ENCODE data around the gene PADI1.
"Not testable (repeated sequence)": the region's sequence is repeated elsewhere in the genome, so short reads cannot be mapped to it uniquely, and the experiment has no call there.

The PADI1 gene

DNA sequence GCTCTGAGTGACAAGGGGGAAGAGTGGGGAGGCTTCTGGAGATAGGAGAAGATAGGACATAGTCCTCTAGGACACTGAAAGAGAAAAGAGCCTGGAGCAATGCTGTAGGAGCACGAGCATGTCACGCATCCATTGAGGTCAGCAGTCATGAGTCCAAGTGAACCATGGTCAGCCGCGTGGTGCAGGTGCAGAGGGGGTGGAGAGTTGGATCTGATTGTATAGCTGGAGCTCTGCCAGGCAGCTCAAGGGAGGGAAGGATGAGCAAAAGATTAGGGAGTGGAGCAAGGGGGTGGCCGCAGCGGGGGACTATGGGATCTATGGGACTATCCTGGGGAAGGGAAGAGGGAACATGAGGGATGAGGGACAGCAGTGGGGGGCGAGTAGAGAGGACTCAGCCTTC, 14.0 kb downstream of the PADI1 start:
- no peak for DNase-seq

DNA sequence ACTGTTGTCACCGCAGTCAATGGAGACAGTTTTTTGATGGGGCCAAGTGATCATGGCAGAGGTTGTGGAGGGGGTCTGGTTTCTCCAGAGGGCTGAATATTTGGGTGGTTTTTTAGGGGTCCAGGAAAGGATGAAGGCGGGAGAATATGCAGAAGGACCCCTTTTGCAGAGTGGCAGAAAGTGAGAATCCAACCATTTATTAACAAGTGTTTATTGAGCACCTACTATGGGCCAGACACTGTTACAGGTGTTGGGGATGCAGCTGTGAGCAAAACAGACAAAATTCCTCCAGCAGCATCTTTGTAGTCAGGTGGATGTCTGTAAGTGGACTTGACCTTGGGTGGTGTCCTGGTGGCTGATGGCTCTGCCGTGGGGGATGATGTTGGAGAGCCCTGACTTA, 15.4 kb downstream of the PADI1 start:
- no peak for DNase-seq

DNA sequence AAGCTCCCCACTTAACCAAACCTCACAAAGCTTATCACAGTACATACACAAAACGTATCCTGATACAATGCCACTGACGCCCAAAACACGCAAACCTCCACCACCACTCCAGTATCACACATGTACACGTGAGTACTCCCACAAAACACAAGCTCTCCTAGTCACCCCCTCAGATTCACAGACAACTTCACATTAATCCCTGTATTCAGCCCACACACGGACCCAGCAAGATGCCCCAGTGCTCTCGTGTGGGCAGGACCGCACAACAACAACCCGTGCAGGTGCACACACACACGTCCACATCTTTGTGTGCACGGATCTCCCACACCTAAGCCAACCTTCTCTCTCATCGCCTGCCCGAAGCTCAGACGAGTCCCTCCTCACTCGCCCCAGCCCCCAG, 17.6 kb downstream of the PADI1 start:
- no peak for DNase-seq

DNA sequence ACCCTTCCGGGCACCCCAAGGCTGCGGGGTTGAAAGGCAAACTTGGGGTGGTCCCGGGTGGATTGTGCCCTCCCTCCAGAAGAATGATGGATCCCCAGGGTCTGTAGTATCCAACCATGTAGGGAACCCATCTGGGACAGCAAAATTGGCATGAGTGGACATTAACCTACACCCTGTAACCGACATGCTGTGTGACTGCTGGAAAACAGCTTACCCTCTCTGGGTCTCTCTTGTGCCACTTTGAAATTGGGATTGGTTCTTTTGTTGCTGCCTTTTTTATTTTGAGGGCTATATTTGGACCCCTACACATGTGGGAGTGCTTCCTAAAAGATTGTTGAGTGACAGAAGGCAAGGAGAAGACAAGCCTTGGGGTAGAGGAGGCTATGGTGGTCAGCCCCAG, 19.5 kb downstream of the PADI1 start:
- DNase-seq = no peak

DNA sequence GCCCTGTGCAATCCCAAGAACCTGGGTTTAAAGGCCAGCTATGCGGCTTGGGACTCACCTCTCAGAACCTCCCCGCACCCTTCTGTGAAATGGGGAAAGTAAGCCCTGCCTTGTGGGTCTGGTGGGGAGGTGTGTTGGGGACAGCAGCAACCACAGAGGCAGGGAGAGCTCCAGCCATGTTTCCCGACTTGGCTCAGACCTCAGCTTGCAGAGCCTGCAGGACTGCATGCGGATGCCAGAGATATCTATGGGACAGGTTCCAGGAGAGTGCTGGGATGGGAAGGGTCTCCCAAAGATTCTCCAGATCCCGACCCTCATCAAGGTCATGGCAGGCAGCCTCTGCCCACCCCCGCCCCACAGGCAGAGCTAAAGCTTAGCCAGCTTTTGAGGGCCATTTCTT, 20.2 kb downstream of the PADI1 start:
- DNase-seq = no peak

DNA sequence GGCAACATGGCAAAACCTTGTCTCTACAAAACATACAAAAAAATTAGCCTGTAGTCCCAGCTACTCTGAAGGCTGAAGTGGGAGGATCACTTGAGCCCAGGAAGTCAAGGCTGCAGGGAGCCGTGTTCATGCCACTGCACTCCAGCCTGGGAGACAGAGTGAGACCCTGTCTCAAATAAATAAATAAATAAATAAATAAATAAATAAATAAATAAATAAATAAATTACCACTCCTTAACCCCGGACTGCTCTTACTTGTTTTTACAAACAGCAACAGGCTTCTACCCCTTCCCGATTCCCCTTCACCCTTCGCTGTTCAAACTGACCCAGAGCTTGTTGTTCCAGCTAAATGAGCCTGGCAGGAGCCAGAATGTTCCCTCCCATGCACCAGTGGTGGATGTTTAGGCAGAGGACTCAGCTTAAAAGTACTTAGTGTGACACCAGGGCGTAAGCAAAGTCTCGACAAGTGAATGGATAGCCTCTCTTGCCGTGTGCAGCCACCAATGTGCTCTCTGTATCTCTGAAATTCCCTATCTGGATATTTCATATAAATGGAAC, 22.5 kb downstream of the PADI1 start:
- DNase-seq = no peak

DNA sequence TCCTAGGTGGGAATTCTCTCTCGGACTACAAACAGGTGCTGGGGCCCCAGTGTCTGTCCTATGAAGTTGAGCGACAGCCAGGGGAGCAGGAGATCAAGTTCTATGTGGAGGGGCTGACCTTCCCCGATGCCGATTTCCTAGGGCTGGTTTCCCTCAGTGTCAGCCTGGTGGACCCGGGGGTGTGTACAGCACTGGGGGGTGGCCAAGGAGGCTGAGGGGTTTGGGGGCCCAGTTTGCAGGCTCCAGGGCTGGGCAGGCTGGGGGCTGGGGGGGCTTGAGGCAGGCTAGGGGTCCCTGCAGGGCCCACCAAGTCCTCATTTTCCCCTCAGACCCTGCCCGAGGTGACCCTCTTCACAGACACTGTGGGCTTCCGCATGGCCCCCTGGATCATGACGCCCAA, 23.7 kb downstream of the PADI1 start:
- DNase-seq = no peak

DNA sequence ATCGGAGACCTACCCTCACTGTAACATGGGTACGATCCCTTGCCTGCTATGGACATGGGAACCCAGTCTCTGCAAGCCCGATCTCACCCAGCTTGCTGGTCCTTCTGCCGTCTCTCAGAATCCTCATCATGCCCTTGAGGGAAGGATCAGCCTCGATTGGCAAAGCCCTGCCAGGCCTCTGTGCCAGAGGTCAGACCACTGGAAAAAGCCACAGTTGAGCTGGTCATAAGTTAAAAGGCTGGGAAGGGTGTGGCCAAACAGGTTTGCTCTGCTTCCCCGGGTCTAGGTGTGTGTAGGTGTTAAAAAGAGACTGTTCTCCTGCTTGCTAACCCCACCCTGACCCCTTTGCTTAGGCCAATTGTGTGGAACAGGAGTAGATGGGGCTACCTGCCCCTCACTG, 24.5 kb downstream of the PADI1 start:
- no peak for DNase-seq

DNA sequence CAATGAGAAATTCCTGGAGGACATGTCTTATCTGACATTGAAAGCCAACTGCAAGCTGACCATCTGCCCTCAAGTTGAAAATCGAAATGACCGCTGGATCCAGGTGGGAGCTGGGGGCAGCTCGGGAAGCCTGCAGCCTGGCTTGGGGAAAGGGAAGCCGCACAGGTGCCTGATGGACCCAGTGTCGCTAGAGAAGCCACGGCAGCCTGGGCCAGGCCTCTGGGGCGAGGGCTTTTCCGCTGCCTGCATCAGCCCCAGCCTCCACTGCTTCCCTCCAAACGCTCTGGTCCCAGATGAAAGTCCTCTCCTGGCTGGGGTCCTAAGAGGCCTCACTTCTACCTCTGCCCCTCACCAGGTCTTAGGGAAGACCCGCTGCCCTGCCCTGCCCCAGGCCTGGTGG, 25.2 kb downstream of the PADI1 start:
- no peak for DNase-seq

DNA sequence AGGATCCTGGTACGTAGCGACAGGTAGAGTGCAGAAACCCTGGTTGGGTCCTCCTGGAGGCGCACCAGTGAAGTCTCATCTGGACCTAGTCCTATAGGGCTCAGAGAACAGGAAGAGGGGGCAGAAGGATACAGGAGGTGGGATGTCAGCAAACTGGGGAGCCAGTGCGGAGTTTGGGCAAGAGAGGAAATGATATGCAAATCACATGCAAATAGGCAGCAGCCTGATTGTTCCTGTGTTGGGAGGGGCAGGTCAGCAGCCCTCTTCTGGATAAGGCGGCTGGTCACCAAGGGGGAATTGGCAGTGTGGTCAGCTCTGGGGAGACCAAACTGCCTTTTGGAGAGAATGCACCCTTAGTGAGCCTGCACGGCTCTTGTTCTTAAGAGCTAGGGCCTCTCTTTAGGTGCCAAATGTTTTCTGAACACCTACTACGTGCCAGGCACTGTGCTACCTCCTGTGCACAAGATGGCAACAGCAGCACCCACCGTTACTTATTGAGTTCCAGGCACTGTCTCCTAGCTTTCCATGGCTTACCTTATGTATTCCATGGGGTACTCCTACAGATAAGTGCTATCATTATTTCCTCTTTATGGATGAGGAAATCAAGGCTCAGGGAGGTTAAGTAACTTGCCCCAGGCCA, 25.9 kb downstream of the PADI1 start:
- DNase-seq = no peak

DNA sequence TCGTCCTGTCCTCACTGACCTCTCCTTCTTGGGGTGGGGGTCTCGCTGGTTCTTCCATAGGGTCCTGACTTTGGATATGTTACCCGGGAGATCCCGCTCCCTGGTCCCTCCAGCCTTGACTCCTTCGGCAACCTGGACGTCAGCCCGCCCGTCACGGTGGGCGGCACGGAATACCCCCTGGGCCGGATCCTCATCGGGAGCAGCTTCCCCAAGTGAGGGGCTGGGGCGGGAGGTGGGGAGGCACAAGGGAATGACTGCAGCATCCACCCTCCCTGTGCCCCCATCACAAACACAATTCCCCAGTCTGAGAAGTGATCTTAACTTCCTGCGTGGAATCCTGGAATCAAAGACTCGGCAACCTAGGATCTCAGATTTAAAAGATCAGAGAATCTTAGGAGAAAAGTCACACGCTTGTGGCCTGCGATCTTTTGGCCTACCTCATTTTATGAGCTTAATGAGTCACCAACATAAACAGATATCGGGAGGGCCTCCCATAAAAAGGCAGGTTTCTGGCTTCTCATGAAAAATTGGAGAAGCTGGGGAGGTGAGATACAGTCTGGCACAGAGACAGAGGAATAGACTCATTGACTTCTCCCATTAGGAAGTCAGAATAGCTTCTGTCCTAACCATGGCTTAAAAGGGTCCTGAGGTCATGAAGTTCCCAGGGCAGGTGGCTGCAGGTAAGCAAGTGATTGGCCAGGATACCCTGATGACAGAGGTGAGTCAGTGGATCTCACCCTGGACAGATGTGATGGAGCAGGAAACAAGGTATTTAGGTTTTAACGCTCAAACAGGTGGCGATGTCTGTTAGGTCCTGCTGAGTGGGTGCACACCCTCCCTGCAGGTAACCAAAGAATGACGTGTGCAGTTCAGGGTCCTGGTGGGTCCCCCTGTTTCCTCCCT, 28.1 kb downstream of the PADI1 start:
- DNase-seq = no peak

DNA sequence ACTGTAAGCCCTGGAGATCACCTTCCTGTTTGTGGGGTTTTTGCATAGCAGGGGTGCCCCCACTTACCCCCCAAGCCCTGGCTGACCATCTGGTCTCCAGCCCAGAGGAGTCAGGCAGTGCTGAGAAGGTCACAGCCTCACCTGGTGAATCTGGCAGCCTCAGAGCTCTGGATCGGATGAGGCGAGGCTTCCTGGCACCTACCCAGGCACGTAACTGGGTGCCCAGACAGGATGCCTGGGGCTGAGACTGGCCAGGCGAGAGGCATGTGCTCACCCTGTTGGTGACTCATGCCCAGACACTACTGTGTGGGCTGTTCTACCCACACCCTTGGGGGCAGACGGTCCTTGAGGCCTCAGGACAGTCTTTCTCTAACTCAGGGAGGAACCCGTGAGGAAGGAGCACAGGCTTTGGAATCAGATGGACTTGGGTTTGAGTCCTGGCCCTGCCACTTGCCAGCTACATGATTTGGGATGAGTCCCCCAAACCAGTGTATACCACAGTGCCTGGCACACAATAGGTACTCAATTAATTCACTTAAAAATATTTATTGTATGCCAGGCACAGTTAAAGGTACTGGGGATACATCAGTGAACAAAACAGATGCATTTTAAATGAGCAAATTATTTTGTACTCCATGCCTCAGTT, 28.9 kb downstream of the PADI1 start:
- DNase-seq = peak; percentile 54

DNA sequence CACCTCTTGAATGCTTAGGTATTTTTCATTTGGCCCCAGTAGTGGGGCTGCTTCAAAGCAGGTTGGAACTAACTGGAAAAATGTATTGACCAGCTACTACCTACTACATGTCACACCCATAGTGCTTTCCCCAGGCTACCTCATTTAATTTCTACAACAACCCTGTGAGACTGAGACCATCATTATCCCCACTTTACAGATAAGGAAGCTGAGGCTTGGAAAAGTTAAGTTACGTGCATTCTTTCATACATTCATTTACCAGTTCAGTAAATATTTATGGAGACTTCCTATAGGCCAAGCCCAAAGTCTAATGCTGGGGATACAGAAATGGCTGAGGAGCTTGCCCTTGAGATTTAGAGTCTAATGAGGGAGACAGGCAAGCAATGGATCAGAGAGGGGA, 29.5 kb downstream of the PADI1 start:
- DNase-seq = no peak

DNA sequence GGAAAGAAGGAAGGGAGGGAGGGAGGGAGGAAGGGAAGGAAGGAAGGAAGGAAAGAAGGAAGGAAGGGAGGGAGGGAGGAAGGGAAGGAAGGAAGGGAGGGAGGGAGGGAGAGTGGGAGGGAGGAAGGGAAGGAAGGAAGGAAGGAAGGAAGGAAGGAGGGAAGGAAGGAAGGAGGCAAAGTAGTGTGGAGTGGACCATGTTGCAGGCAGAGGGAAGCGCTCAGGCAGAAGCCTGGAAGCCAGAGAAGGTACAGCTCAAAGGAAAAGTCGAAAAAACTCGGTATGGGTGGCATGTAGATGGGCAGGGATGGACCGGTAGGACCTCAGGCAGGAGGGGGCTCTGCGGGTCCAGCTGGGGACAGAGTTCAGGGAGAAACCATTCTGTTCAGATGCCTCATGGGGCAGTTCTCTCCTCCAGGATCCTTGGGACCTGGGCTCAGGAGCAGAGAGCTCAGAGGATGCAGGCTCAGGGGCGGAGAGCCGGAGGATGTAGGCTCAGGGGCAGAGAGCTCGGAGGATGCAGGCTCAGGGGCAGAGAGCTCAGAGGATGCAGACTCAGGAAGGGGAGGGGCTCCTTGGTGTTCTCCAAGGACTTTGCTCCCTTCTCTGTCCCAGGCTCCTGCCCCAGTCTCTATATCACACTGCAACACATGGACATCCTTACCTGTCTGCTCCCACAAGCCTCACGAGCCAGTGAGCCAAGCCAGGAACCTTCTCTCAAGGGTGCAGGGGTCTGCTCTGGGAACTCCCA, 30.4 kb downstream of the PADI1 start:
- DNase-seq = no peak

DNA sequence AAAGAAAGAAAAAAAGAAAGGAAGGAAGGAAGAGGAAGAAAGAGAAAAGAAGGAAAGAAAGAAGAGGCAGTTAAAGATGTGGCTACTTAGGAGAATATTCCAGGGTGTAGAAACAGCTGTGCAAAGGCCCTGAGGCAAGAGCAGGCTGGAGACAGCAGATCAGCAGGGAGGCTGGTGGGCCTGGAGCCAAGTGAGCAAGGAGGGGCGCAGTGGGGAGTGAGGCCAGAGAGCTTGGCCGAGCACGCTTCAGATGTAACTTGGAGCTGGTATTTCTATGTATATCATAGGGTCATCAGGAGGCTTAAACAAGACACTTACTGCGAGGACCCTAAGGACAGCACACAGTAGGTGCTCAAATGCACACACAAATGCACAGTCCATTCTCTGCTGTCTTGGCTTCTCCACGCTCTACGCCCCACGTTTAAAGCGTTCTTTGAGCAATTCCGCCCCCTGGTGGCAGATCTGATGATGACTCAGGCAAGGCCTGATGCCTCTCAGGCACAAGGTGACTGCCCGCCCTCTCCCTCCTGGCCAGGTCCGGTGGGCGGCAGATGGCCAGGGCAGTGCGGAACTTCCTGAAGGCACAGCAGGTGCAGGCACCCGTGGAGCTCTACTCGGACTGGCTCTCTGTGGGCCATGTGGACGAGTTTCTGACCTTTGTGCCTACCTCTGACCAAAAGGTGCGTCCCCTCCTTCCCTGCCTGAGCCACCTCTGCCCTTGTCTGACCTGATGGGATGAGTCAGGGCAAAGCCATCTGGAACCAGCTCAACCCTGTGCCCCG, 32.0 kb downstream of the PADI1 start:
- DNase-seq = peak; percentile 92

DNA sequence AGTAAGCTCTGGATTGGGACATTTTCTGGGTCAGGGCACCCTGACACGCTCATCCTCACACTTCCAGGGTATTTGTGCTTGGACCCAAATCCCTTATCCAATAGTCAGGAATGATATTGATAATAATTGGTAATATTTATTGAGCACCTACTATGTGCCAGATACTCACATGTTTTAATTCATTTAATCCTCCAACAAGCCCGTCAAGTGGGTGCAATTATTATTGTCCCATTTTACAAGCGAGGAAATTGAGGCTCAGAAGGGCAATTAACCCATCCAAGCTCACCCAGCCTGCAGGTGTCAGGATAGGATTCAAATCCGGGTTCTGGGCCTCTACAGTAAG, 32.6 kb downstream of the PADI1 start:
- DNase-seq = no peak

DNA sequence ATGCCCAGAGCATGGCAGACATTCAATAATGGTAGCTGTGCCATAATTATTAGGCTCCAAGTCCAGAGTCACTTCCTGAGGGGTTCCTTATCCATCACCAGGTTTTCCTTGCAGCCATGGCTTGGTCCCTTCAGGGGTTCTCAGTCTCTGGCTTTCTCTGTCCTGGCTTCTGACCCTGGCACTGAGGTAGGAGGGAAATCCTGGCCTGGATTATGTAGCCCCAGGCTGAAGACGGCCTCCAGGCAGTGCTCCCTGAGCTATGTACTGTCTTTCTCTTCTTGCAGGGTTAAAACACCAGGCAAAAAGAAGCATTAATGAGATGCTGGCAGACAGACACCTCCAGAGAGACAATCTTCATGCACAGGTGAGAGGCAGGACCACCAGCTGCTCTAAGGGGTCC, 34.5 kb downstream of the PADI1 start:
- peak; percentile 92 for DNase-seq

DNA sequence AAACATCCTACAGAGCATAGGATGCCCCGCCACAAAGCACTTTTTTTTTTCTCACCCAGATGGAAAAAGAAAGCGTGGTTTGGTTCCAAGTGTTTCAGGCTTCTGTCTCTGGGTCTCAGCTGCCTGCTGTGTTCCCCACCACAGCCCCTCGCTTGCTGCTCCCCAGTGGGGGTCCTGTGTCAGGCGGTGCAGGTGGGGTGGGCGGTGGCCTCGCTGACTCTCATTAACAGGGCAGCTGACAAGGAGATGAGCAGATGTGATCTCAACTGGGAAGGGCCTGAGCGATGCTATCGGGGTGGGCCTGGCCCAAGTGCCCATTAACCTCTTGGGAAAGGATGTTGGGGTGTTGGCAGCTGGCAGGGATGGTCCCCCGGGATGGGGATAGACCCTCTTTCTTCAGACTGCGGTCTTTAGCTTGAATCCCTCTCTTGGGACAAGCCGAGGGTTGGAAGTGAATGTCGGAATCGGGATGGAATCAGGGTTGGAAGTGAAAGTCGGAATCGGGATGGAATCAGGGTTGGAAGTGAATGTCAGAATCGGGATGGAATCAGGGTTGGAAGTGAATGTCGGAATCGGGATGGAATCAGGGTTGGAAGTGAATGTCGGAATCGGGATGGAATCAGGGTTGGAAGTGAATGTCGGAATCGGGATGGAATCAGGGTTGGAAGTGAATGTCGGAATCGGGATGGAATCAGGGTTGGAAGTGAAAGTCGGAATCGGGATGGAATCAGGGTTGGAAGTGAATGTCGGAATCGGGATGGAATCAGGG, 36.3 kb downstream of the PADI1 start:
- peak; percentile 10 for DNase-seq

DNA sequence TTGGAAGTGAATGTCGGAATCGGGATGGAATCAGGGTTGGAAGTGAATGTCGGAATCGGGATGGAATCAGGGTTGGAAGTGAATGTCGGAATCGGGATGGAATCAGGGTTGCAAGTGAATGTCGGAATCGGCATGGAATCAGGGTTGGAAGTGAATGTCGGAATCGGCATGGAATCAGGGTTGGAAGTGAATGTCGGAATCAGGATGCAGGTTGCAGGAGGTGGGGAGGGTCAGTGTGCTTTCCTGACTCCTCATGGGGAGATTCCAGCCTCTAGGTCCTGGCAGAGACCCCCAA, 36.8 kb downstream of the PADI1 start:
- not testable (repeated sequence) for DNase-seq

DNA sequence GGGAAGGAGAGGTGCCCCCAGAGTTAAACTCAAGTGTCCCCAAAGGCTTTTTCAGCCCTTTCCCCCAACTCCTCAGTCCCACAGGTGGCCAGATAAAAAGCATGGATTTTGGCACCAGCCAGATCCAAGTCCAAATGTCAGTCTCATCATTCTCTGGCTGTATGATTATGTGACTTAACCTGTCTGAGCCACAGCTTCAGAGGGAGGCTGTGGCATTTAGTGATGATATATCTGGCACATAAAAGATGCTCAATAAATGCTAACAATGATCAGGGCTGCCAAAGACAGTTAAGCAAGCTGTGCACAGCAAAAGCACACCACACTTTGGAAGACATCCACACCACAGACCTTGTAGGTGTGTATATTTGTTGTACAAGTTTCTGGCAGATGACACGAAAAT, 38.3 kb downstream of the PADI1 start:
- no peak for DNase-seq

DNA sequence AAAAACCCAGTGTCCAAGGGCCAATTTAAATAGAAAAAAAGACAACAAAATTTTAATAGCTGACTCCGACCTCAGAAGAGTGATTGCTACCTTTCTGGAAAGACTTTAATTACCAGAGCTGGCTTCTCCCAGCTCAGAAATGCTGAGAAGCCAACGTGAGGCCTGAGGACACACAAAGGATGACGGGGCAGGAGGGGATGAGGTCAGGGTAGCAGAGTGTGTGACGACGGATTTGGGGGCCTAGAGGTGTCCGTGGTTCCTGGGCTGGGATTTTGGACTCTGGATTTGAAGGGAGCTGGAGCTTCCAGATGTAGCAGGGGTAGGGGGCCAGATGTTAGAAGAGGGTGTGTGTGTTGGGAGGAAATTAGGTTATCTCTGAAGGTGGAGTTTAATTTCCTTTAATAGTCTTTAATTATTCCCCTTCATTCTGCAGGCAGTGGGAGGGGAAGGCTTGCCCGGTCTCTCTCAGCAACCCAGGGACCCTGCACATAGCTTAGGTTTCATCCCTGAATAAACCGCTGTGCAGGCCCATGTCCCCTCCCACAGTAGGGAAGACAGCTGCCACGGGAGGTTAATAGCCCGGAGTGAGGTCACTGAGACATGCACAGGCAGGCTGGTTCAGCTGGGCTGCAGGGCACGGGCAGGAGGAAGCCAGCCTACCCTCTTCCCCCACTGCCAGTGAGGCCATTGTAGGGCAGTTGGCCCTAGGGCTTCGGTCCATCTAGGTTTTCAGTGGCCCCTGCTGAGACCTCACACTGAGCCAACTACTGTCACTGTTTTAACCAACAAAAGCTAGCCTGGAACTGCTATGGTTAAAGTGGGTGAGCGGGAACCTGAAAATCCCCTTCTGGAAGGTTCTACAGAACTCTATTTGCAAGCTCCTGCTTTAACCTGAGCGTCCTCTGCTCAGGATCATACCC, 40.2 kb downstream of the PADI1 start:
- DNase-seq = no peak
